Measurements from ENCODE around the gene QPCT.
"Not testable (repeated sequence)": the region's sequence is repeated elsewhere in the genome, so short reads cannot be mapped to it uniquely, and the experiment has no call there.

The QPCT gene

DNA sequence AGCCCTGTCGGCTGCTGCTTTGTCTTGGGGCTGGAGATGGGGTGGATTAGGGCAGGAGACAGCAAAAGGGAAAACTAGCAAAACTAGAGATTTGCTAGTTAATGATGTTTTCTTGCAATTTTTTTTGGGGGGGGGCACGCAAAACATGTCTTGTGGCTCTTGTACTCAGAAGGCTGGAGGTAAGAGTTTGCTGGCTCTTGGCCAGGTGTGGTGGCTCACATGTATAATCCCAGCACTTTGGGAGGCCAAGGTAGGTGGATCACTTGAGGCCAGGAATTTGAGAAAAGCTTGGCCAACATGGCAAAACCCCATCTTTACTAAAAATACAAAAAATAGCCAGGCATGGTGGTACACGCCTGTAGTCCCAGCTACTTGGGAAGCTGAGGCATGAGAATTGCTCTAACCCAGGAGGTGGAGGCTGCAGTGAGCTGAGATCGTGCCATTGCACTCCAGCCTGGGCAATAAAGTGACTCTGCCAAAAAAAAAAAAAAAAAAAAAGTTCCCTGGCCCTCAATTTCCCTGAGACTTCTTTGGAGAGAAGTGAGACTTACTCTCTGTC, 69.6 kb downstream of the QPCT start:
- not testable (repeated sequence) for DNase-seq
- in situ Hi-C loops (cut with HindIII; ENCODE audit: low pct_ligation_motif_present, low pct_unique_long_range_greater_than_20kb, low sequenced_read_pairs): loop anchor here (25.0 kb wide), 1 partner anchor 423 kb away; no protein-coding TSS in a partner anchor

GRCh38 chr2:37414470-37414949, 70.1 kb downstream of the QPCT start:
- in situ Hi-C loops (cut with HindIII; ENCODE audit: low pct_ligation_motif_present, low pct_unique_long_range_greater_than_20kb, low sequenced_read_pairs): loop anchor here (25.0 kb wide), 1 partner anchor 423 kb away; no protein-coding TSS in a partner anchor
- DNase-seq: peak; percentile 77

DNA sequence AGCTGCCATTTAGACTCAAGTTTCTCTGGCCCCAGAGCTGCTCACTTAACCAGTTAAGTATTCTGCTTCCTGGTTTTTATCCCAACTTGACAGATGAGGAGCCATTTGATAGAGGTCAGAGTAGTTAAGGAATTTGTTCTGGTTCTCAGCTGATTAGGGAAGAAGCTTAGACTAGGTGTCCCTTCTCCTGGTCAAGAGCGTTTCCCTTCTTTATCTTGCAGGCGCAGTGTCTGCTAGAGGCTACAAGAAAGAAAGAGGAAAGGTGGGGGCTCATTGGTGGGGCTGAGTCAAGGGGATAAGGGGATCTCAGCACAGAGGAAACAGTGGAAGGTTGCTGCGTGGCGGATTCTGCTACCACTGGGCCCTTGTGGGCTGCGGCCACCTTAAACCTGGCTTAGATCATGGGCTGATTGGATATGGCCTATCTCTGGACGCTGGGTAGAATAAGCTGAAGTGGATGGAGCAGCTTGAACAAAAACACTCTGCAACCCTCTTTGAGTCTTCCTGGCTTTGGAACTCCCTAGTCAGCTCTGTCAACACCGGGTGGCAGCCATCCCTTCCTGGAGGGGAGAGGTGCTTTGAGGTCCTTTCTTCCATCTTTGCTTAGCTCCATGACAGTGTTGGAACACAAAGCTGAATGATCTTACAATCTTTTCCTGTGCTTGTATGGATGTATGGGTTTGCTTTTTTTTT, 70.8 kb downstream of the QPCT start:
- in situ Hi-C loops (cut with HindIII; ENCODE audit: low pct_ligation_motif_present, low pct_unique_long_range_greater_than_20kb, low sequenced_read_pairs): loop anchor here (25.0 kb wide), 1 partner anchor 422 kb away; no protein-coding TSS in a partner anchor
- DNase-seq: peak; percentile 28

GRCh38 chr2:37417321-37417720, 72.9 kb downstream of the QPCT start:
- in situ Hi-C loops (cut with HindIII; ENCODE audit: low pct_ligation_motif_present, low pct_unique_long_range_greater_than_20kb, low sequenced_read_pairs): loop anchor here (25.0 kb wide), 1 partner anchor 420 kb away; no protein-coding TSS in a partner anchor

GRCh38 chr2:37418956-37419355, 74.5 kb downstream of the QPCT start:
- no peak for DNase-seq
- in situ Hi-C loops (cut with HindIII; ENCODE audit: low pct_ligation_motif_present, low pct_unique_long_range_greater_than_20kb, low sequenced_read_pairs): loop anchor here (25.0 kb wide), 1 partner anchor 418 kb away; no protein-coding TSS in a partner anchor

More at GRCh38 chr2:37417321-37417720, 72.9 kb downstream of the QPCT start:
- DNase-seq: no peak

GRCh38 chr2:37421686-37422085, 77.3 kb downstream of the QPCT start:
- in situ Hi-C loops (cut with HindIII; ENCODE audit: low pct_ligation_motif_present, low pct_unique_long_range_greater_than_20kb, low sequenced_read_pairs): loop anchor here (25.0 kb wide), 1 partner anchor 416 kb away; no protein-coding TSS in a partner anchor
- no peak for DNase-seq

GRCh38 chr2:37422816-37423215, 78.4 kb downstream of the QPCT start:
- no peak for DNase-seq
- in situ Hi-C loops (cut with HindIII; ENCODE audit: low pct_ligation_motif_present, low pct_unique_long_range_greater_than_20kb, low sequenced_read_pairs): loop anchor here (25.0 kb wide), 1 partner anchor 414 kb away; no protein-coding TSS in a partner anchor
